HG02623 (cell line): ENCODE results near the gene CDADC1.

Experiments
- ATAC-seq: cut with Tn5 transposase; IDR thresholded peaks from one replicate; pipeline ENCODE4 v1.9.1; 2021; ENCODE audit warnings: moderate library complexity; ENCODE audit not compliant: unreplicated experiment

Gene CDADC1

GRCh38 chr13:49247643-49248621 is at the start of gene CDADC1:
CDADC1 (plus strand) TSS chr13:49247925; CDS start chr13:49248038, 113 bp downstream.
- ATAC-seq = peak; percentile 95

GRCh38 chr13:49206641-49207040 is 41.1 kb upstream of the CDADC1 start:
- no peak for ATAC-seq

GRCh38 chr13:49208619-49209018 is 39.1 kb upstream of the CDADC1 start:
- ATAC-seq = no peak

- ATAC-seq = no peak
These were observed 37.6 kb upstream of the CDADC1 start for GRCh38 chr13:49210114-49210513.

DNA sequence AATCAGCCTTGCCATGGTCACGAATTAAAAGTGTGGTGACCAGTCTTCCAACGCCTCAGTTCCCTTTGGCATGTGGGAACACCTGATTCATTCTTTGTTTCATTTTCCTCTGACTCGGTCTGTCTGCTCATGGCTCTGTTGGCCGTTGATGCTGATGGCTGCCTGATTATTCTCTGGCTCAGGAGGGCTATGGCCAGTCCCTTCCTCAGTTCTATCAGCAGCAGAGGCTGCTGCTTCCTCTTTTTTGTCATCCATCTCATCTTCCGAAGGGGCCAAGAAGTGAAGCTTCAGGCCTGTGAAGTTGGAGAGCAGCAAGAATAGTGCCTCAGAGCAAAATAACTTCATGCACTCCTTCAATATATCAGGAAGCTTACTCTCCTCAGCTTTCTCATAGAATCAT is 37.1 kb upstream of the CDADC1 start:
- no peak for ATAC-seq

- no peak for ATAC-seq
These were observed 34.2 kb upstream of the CDADC1 start for GRCh38 chr13:49213539-49213938.

GRCh38 chr13:49213997-49214916 is 33.5 kb upstream of the CDADC1 start:
- no peak for ATAC-seq

- ATAC-seq = peak; percentile 64
These were observed 32.8 kb upstream of the CDADC1 start for GRCh38 chr13:49214917-49215376.

DNA sequence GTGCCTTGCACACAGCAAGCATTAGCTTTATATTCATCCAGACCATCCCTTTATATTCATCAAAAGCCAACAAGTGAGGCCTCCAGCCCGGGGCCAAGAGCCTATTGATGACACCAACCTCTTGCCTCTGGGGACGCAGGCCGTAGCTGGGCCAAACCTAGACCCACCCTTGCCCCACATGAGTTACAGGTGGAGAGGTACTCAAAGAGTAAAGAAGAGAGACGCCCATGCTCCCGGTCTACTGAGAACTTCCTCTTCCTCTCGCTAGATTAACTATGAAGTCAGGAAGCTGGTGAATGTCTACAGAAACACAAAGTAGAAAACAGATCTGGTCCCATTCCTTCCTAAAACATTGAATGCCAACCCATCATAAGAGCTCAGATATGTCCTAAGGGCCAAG is 31.4 kb upstream of the CDADC1 start:
- ATAC-seq = no peak

GRCh38 chr13:49217962-49218492 is 29.7 kb upstream of the CDADC1 start:
- no peak for ATAC-seq

- ATAC-seq = no peak
These were observed 29.2 kb upstream of the CDADC1 start for GRCh38 chr13:49218493-49219051.

GRCh38 chr13:49219647-49220035 is 28.1 kb upstream of the CDADC1 start:
- ATAC-seq = no peak

- ATAC-seq = no peak
These were observed 27.5 kb upstream of the CDADC1 start, which contains the start of gene MLNR for GRCh38 chr13:49220036-49220855. MLNR (plus strand) TSS chr13:49220338; CDS start chr13:49220338, 0 bp downstream.

DNA sequence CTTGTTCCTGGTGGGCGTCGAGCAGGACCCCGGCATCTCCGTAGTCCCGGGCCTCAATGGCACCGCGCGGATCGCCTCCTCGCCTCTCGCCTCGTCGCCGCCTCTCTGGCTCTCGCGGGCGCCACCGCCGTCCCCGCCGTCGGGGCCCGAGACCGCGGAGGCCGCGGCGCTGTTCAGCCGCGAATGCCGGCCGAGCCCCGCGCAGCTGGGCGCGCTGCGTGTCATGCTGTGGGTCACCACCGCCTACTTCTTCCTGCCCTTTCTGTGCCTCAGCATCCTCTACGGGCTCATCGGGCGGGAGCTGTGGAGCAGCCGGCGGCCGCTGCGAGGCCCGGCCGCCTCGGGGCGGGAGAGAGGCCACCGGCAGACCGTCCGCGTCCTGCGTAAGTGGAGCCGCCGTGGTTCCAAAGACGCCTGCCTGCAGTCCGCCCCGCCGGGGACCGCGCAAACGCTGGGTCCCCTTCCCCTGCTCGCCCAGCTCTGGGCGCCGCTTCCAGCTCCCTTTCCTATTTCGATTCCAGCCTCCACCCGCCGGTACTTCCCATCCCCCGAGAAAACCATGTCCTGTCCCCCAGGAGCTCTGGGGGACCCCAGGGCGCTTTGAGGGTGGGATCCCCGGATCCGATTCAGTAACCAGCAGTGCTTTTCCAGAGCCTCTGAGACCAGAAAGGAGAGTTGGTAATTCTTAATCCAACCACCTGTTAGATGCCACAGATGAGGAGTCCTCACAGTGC is 26.7 kb upstream of the CDADC1 start:
- ATAC-seq = no peak

GRCh38 chr13:49221590-49221965 is 26.1 kb upstream of the CDADC1 start:
- ATAC-seq = no peak

- no peak for ATAC-seq
These were observed 22.3 kb upstream of the CDADC1 start for GRCh38 chr13:49225223-49226042.

DNA sequence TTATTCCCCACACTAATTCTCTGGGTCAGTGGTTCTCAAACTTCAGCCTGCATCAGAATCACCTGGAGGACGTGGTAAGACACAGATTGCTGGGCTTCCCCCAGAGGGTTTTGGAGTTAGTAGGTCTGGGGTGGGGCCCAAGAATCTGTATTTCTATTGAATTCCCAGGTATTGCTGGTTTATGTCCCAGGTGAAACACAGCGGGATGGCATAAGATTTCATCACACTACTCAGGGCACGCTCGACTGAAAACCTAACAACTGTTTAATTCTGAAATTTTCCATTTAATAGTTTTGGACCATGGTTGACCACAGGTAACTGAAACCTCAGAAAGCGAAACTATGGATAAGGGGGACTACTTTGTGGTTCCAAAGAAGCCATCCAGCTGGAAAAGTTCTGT is 21.1 kb upstream of the CDADC1 start:
- no peak for ATAC-seq

DNA sequence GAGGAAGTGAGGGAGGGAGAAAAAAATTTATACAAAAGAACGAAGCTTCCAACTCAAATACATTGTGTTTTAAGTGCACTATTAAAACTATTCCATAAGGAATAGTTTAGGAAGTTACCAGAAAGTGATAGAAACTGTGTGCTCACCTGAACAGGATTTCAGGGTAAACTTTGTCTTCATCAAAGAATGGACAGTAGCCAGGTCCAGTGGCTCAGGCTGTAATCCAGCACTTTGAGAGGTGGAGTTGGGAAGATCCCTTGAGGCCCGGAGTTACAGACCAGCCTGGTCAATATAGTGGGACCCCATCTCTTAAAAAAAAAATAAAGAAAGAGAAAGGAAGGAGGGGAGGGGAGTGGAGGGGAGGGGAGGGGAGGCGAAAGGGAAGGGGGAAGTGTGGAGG is 13.0 kb upstream of the CDADC1 start:
- ATAC-seq = no peak
